ENCODE data around the gene VIL1.

DNA sequence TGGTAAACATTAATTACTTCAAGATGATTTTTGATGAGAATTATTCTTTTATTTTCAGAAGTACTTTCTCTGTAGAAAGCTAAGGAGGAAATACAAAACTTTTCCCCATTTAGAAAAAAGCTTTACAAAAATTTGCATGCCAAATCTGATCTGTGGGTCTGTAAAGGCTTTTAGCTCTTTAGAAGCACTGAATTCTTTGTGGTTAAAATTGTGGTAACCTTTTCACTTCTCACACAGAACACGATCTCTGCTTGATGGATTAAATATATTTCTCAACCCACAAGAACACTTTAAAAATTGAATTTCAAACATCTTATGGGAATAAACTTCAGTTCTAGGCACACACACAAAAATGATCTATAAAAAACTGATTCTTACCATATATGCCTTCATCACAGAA lies 63.7 kb downstream of the VIL1 start:
- no peak for TF ChIP-seq POLR2AphosphoS5 (IDR thresholded peaks at IDR 0.05)
- TF ChIP-seq, protein P1, sequence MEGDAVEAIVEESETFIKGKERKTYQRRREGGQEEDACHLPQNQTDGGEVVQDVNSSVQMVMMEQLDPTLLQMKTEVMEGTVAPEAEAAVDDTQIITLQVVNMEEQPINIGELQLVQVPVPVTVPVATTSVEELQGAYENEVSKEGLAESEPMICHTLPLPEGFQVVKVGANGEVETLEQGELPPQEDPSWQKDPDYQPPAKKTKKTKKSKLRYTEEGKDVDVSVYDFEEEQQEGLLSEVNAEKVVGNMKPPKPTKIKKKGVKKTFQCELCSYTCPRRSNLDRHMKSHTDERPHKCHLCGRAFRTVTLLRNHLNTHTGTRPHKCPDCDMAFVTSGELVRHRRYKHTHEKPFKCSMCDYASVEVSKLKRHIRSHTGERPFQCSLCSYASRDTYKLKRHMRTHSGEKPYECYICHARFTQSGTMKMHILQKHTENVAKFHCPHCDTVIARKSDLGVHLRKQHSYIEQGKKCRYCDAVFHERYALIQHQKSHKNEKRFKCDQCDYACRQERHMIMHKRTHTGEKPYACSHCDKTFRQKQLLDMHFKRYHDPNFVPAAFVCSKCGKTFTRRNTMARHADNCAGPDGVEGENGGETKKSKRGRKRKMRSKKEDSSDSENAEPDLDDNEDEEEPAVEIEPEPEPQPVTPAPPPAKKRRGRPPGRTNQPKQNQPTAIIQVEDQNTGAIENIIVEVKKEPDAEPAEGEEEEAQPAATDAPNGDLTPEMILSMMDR (IDR thresholded peaks at IDR 0.05): no peak
